Adrenal gland (tissue), 5 donors: ENCODE measurements around the gene TUBGCP2.

Experiments
- CTCF ChIP-seq, 6 experiments: fragments of 450-650 bp in 4 of 6; fragments of 200-600 bp in 2 of 6; sonication (generic) in 1 of 6; IDR thresholded peaks; 1 replicate in 5 of 6; 2 replicates in 1 of 6; pipeline versions ENCODE4 v1.5.1 to v1.8.0; 2016 to 2021; ENCODE audit warnings: antibody characterized with exemption in 6 of 6, mild to moderate bottlenecking in 2 of 6, moderate library complexity in 1 of 6
- POLR2A ChIP-seq, 2 donors: fragments of 450-650 bp; IDR thresholded peaks; one replicate each; pipeline ENCODE4 v1.6.1; 2017; ENCODE audit warnings: antibody characterized with exemption in 2 of 2, mild to moderate bottlenecking in 2 of 2, moderate library complexity in 1 of 2
- donor health status: DM: no; HTN: no; CAD: no.

GRCh38 chr10:133273534-133274143 lies 35.0 kb downstream of the TUBGCP2 start:
- TF ChIP-seq CTCF (IDR thresholded peaks at IDR 0.05) (no peak), POLR2A (IDR thresholded peaks at IDR 0.05) (no peak)
